GM21529 (cell line): ENCODE results near the gene PCDH18.

Experiments used
- ATAC-seq: cut with Tn5 transposase; IDR thresholded peaks from one replicate; pipeline ENCODE4 v1.9.1; 2021; ENCODE audit not compliant: unreplicated experiment

The PCDH18 gene

DNA sequence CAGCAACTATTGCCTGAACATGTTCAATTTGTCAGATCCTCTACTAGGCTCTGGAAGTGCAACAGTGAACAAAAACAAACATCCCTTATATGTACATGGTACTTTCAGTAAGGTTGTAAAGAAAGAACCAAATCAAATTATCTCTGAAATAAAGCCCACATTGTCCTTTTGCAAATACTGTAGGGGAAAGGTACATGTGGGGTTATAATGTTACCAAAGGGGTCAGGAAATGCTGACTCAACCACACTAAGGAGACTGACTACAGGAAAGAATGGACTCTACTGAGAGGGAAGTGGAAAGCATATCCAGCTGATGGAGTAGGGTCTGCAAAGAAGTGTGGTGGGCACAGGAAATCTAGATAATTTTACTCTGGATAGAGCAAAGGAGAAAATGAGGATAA is 61.5 kb downstream of the PCDH18 start:
- no peak for ATAC-seq
